Gastroesophageal sphincter (tissue), 4 donors: ENCODE data around the gene ACACB. TPM values are rescaled to one million over a fixed set of nuclear protein-coding genes. Genes with fewer than 3 reads are reported as not detected.

Experiments used
- ATAC-seq: fragments of 150-250 bp; one replicate; pipeline ENCODE4 v1.9.1; 2016; ENCODE audit warnings: mild to moderate bottlenecking, moderate library complexity
- H3K27ac ChIP-seq, 4 donors: fragments of 200-600 bp; sonication (generic) in 3 of 4; 1 replicate in 3 of 4; 2 replicates in 1 of 4; pipeline ENCODE4 v1.5.1; 2016 to 2019
- H3K27me3 ChIP-seq: fragments of 200-600 bp; sonication (generic); one replicate; pipeline ENCODE4 v1.5.1; 2019
- H3K36me3 ChIP-seq, 2 donors: fragments of 200-600 bp; sonication (generic); one replicate each; pipeline ENCODE4 v1.5.1; 2019; ENCODE audit warnings: control low read depth in 1 of 2
- H3K4me1 ChIP-seq, 3 donors: fragments of 200-600 bp; sonication (generic); 1 replicate in 2 of 3; 2 replicates in 1 of 3; pipeline ENCODE4 v1.5.1; 2016 to 2019; ENCODE audit warnings: control low read depth in 2 of 3
- H3K4me3 ChIP-seq, 2 donors: fragments of 200-600 bp; sonication (generic); one replicate each; pipeline ENCODE4 v1.5.1; 2019; ENCODE audit warnings: mild to moderate bottlenecking in 1 of 2, moderate library complexity in 1 of 2
- H3K9me3 ChIP-seq, 3 donors: fragments of 200-600 bp; sonication (generic); one replicate each; pipeline ENCODE4 v1.5.1; 2017 to 2019; ENCODE audit warnings: control low read depth in 2 of 3
- CTCF ChIP-seq, 4 experiments: fragments of 200-600 bp in 2 of 4; fragments of 450-650 bp in 2 of 4; sonication (generic) in 1 of 4; IDR thresholded peaks; one replicate each; pipeline ENCODE4 v1.5.1; 2017 to 2019; ENCODE audit warnings: antibody characterized with exemption in 4 of 4, mild to moderate bottlenecking in 2 of 4, moderate library complexity in 2 of 4
- EP300 ChIP-seq: sonication (generic); formaldehyde crosslinking; IDR thresholded peaks from one replicate; pipeline ENCODE4 v1.6.1; 2017; ENCODE audit warnings: antibody characterized with exemption, mild to moderate bottlenecking
- POLR2A ChIP-seq, 2 donors: fragments of 450-650 bp; IDR thresholded peaks; one replicate each; pipeline ENCODE4 v1.6.1; 2017; ENCODE audit warnings: antibody characterized with exemption in 2 of 2, mild to moderate bottlenecking in 2 of 2, moderate library complexity in 1 of 2
- POLR2AphosphoS5 ChIP-seq: sonication (generic); formaldehyde crosslinking; IDR thresholded peaks from one replicate; pipeline ENCODE4 v1.6.1; 2017; ENCODE audit warnings: antibody characterized with exemption
- WGBS, 2 donors: methylation state at CpG; one replicate each; pipeline ENCODE4 v1.1.5; 2018; ENCODE audit warnings: low coverage in 1 of 2; 5-methylcytosine and 5-hydroxymethylcytosine counted together
- total RNA-seq, 4 donors: library from RNA; depleted of rRNA; stranded (reverse); fragments of >200 nt; gene quantifications; one replicate each; pipeline ENCODE4 v1.1.0, GENCODE V29; 2016

Gene ACACB
- total RNA-seq, 4 donors from 2014 or later, result 49.4 to 230 (median 138) TPM

- H3K9me3 ChIP-seq, result no peaks in the 10 kb centered on the region
- peak within 1 kb of the TSS; percentile 34 to 54 for H3K4me3 ChIP-seq
- no peak within 1 kb of the TSS for H3K27ac ChIP-seq
- ATAC-seq, result no peak
- TF ChIP-seq EP300 (no peak), POLR2AphosphoS5 (no peak), POLR2A (IDR thresholded peaks at IDR 0.05) (no peak), CTCF (IDR thresholded peaks at IDR 0.05) (no peak)
- H3K27me3 ChIP-seq, result peaks cover 70% of the 10 kb centered on the region
- WGBS, 2 donors, result 58 to 75% methylated on average over 5 to 6 of the region's 43 CpGs
- peaks cover 0 to 24% (median 14%) of the 10 kb centered on the region in 3 donors for H3K4me1 ChIP-seq
- H3K36me3 ChIP-seq, result no peaks in the 10 kb centered on the region
These were observed 192.4 kb downstream of the ACACB start, which contains the start of gene FOXN4 for GRCh38 chr12:109308534-109309380. Gene FOXN4, minus strand, starts transcription at chr12:109309284. Its CDS starts 963 bp downstream, at chr12:109308321.

- no peaks in the 10 kb centered on the region for H3K36me3 ChIP-seq
- H3K4me3 ChIP-seq, result peak overlapping the region; percentile 34 to 54
- no peak overlapping the region for H3K27ac ChIP-seq
- 0% methylated on average over 4 of the region's 99 CpGs; no CpG with 5 or more reads in 1 of the 2 donors for WGBS, 2 donors
- ATAC-seq, result peak; percentile 55
- H3K9me3 ChIP-seq, result no peaks in the 10 kb centered on the region
- H3K4me1 ChIP-seq, result peaks cover 0 to 24% (median 14%) of the 10 kb centered on the region in 3 donors
- H3K27me3 ChIP-seq, result peaks cover 66% of the 10 kb centered on the region
- TF ChIP-seq POLR2AphosphoS5 (no peak), EP300 (no peak), CTCF (IDR thresholded peaks at IDR 0.05) (no peak), POLR2A (IDR thresholded peaks at IDR 0.05) (no peak)
These were observed 193.2 kb downstream of the ACACB start for GRCh38 chr12:109309381-109310246.

- 4 to 24% methylated on average over 5 to 11 of the region's 33 CpGs for WGBS, 2 donors
These were observed 194.1 kb downstream of the ACACB start for GRCh38 chr12:109310247-109311125.

More at GRCh38 chr12:109310247-109311125, 194.1 kb downstream of the ACACB start:
- H3K36me3 ChIP-seq, result no peaks in the 10 kb centered on the region
- H3K9me3 ChIP-seq, result no peaks in the 10 kb centered on the region
- no peak overlapping the region for H3K27ac ChIP-seq
- H3K27me3 ChIP-seq, result peaks cover 57% of the 10 kb centered on the region
- ATAC-seq, result no peak
- H3K4me1 ChIP-seq, result peaks cover 0 to 24% (median 14%) of the 10 kb centered on the region in 3 donors
- TF ChIP-seq CTCF (IDR thresholded peaks at IDR 0.05) (no peak), EP300 (no peak), POLR2AphosphoS5 (no peak), POLR2A (IDR thresholded peaks at IDR 0.05) (no peak)
- H3K4me3 ChIP-seq, result peak overlapping the region; percentile 34 to 54

Other genes with a start within 250 kb of the ACACB start
- gene DAO, start 236.5 kb upstream of the ACACB start, total RNA-seq, result 1 to 10 TPM in 1 of 4 donors, not detected in 3; 2.5 TPM
- gene SVOP, start 95.5 kb upstream of the ACACB start, total RNA-seq, result under 1 TPM in 3 of 4 donors, not detected in 1; 0.07 to 0.13 (median 0.08) TPM
- 10 to 100 TPM; 10.5 to 15.4 (median 14.2) TPM for gene USP30, start 64.0 kb upstream of the ACACB start, total RNA-seq
- gene ALKBH2, start 23.1 kb upstream of the ACACB start, total RNA-seq, result 10 to 100 TPM; 13.5 to 21.9 (median 16.9) TPM
- gene UNG, start 19.0 kb upstream of the ACACB start, total RNA-seq, result 10 to 100 TPM; 12.1 to 18.2 (median 17.3) TPM
- gene FOXN4, start 192.7 kb downstream of the ACACB start, total RNA-seq, result not detected
- not detected for gene MYO1H, start 231.3 kb downstream of the ACACB start, total RNA-seq